GM18873 (cell line): Measurements from ENCODE around the gene FARS2.

ENCODE experiments used
- ATAC-seq: cut with Tn5 transposase; IDR thresholded peaks from one replicate; pipeline ENCODE4 v1.9.1; 2021; ENCODE audit warnings: mild to moderate bottlenecking, moderate library complexity, moderate number of reproducible peaks; ENCODE audit not compliant: unreplicated experiment, low FRiP score

FARS2 gene

GRCh38 chr6:5598123-5598522 is 336.8 kb downstream of the FARS2 start:
- no peak for ATAC-seq

GRCh38 chr6:5599127-5599526 is 337.8 kb downstream of the FARS2 start:
- no peak for ATAC-seq

- ATAC-seq, result no peak
These were observed 344.6 kb downstream of the FARS2 start for GRCh38 chr6:5605937-5606336.

DNA sequence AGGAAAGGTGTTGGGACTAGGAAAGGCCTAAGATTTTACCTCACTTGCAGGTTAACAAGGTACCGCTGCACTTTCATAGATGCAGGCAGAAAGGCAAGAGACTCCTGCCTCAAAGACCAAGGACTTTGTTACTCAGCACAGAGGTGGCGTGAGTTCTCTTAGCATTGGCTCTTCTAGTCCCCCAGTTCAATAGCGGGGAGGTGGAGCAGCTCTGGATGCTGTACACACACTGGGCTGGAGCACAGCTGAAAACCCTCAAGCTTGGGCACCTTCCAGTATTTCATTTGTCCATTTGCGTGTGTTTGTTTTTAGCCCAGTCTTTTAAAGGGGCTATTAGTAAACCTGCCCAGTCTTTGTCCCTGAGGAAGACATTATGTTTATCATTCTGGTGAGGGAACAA is 345.2 kb downstream of the FARS2 start:
- ATAC-seq, result no peak

- ATAC-seq, result no peak
These were observed 349.3 kb downstream of the FARS2 start for GRCh38 chr6:5610640-5611039.

DNA sequence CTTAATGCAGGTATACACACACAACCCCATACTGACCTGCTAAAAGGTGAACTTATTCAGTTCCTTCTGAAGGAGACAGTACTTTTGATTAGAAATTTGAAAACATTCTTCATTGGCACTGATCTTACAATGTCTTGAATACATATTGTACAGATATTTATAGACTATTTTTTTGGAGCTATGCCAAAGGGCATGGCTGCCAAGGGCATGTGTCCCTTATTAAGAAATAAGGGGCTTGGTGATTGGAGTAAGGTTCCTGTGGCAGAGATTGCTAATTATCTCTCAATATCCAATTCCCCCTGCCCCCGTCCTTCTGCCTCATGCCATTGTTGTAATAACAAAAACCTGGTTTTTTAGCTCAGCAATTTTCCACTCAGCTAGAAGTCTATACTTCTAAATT is 355.9 kb downstream of the FARS2 start:
- ATAC-seq, result no peak

GRCh38 chr6:5619249-5619648 is 357.9 kb downstream of the FARS2 start:
- no peak for ATAC-seq

GRCh38 chr6:5622276-5623005 is 361.1 kb downstream of the FARS2 start:
- ATAC-seq, result no peak

DNA sequence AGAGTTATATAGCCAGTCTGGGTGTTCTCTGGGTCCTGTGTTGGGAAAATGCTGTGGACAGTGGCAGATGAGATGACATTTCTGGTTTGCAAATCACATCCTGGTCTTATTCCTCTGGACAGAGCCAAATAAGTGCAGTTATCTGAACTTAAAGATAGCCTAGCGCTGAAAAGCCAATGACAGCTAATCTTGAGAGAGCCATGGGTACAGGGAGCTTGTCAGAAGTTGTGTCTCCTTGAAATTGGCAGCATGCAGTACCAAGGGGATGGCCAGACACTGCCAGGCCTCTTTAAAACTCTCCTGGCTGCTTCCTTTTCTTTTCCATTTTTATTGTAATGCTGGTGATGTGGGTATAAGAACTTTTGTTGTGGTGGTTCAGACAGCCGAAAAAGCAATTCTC is 362.5 kb downstream of the FARS2 start:
- no peak for ATAC-seq

- ATAC-seq, result no peak
These were observed 362.9 kb downstream of the FARS2 start for GRCh38 chr6:5624256-5624655.

- ATAC-seq, result no peak
These were observed 365.6 kb downstream of the FARS2 start for GRCh38 chr6:5626727-5627426.

DNA sequence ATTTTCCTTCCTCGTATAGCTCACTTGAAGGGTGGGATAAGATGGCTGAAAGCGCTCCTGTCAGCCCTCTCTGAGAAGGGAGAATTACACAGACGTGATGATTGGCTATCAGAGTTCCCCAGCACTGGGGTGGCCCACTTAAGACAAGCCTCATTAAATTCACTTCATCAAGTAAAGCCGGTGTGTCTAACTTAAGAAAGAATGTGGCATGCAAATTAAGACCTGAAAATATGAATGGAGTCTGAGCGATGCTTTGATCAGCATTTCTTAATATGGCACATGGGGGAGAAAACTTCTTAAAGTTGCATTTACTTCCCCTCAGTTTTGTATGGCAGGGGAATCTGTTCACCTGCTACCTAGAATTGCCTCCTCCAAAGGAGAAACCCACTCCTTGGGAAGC is 369.3 kb downstream of the FARS2 start:
- ATAC-seq, result no peak

GRCh38 chr6:5632348-5632935 is 371.1 kb downstream of the FARS2 start:
- ATAC-seq, result no peak

GRCh38 chr6:5634525-5634924 is 373.2 kb downstream of the FARS2 start:
- no peak for ATAC-seq

GRCh38 chr6:5636210-5637030 is 375.1 kb downstream of the FARS2 start:
- no peak for ATAC-seq

DNA sequence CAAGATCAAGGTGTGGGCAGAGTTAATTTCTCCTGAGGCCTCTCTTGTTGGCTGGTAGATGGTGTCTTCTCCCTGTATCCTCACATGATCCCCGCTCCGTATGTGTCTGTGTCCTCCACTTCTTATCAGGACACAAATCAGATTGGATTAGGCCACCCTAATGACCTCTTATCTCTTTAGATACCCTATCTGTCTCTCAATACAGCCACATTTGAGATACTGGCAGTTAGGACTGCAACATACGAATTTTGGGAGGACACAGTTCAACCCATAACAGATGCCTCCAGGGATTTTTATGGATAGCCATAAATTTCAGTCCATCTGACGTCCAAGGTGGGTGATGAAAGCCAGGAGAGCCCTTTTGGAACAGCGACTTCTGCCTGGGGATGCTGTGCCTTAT is 376.4 kb downstream of the FARS2 start:
- no peak for ATAC-seq

GRCh38 chr6:5638666-5639065 is 377.4 kb downstream of the FARS2 start:
- ATAC-seq, result no peak

DNA sequence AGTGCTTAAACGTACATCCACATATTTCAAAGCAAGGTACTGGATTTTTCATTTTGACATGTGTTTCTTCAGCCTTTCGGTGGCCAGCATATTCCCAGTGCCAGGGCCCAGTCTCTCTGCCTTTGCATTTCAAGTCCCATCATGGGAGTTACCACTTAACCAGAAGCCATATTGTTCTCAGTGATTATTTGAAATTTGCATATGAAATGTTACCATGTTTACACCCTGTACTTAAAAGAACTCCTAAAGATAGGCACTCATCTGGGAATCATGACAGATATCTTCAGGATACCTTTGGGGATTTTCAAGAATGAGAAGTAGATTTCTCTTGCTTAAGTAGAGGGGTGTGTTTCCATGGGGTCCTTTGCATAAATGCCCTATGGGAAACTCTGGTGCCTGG is 377.9 kb downstream of the FARS2 start:
- no peak for ATAC-seq

- no peak for ATAC-seq
These were observed 379.3 kb downstream of the FARS2 start for GRCh38 chr6:5640614-5641013.

DNA sequence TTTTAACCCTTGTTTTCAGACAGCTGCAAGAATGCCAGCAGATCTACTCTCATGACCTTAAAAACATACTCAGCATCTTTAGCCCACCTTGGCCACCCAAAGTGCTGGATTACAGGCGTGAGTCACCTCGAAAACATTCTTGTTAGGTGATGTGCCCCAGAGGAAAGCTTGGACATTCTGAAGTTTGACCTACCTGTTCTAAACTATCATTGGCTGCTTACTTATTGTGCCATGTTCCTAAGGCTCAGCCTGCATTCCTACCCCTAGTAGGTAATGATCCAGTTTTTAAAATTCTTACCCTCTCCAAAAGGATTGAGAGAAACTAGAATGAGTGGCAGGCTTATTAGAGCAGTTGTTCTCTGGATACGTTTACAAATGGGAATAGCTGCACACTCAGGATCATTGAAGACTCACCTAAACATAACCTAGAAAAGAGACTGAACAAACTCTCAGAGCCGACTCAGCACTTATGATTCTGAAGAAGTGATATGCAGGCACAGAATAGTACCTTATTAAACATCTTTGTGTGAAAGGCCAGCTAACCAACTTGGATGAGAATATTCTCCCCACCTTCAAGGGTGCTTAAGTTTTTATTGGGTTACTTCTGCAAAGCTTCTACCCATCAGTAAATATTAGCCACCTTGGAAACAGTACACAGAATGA is 383.3 kb downstream of the FARS2 start:
- no peak for ATAC-seq
